Measurements from ENCODE around the gene BCL7B.

GRCh38 chr7:73567140-73567539 lies 9.7 kb upstream of the BCL7B start:
- TF ChIP-seq POLR2A (IDR thresholded peaks at IDR 0.05): no peak
- TF ChIP-seq, protein P1, sequence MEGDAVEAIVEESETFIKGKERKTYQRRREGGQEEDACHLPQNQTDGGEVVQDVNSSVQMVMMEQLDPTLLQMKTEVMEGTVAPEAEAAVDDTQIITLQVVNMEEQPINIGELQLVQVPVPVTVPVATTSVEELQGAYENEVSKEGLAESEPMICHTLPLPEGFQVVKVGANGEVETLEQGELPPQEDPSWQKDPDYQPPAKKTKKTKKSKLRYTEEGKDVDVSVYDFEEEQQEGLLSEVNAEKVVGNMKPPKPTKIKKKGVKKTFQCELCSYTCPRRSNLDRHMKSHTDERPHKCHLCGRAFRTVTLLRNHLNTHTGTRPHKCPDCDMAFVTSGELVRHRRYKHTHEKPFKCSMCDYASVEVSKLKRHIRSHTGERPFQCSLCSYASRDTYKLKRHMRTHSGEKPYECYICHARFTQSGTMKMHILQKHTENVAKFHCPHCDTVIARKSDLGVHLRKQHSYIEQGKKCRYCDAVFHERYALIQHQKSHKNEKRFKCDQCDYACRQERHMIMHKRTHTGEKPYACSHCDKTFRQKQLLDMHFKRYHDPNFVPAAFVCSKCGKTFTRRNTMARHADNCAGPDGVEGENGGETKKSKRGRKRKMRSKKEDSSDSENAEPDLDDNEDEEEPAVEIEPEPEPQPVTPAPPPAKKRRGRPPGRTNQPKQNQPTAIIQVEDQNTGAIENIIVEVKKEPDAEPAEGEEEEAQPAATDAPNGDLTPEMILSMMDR (IDR thresholded peaks at IDR 0.05): no peak
